HG02870 (cell line): Measurements from ENCODE around the gene PFN4.
"Not testable (repeated sequence)": the region's sequence is repeated elsewhere in the genome, so short reads cannot be mapped to it uniquely, and the experiment has no call there.

ENCODE experiments used
- ATAC-seq: cut with Tn5 transposase; IDR thresholded peaks from one replicate; pipeline ENCODE4 v1.9.1; 2021; ENCODE audit warnings: mild to moderate bottlenecking, moderate library complexity; ENCODE audit not compliant: unreplicated experiment

PFN4 gene

DNA sequence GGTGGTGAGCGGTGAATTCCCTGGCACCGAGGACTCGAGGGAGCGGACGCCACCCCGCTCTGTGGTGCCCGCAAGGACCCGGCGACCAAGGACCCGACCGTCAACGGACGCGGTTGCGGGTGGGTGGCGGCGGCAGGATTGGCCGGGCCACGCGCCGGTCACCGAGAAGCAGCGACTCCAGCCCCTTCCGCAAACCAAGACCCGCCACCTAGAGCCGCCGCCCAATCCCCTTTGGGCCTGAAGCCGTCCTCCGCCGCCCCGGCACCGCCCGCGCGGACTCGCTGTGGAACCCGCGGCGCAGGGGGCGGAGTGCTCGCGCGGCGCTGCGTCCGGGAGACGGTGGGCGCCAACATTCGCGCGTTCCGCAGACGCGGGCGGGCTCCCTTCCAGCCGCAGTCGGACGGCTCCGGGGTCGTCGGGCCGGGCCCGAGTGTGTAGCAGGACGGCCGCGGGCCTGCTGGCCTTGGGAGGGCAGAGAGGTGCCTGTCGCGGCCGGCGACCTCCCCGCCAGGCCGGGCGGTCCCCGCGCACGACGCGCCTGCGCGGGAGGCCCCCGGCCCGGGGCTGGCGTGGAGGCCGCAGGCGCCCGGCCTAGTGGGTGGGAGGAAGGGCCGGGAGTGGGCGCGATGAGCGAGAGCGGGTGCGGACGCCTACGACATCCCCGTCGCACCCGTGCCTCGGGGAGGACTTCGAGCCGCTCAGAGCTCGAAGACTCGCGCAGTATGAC lies at the start of gene PFN4, which contains the start of gene FAM228B:
PFN4 (minus strand) TSS at position 140 of the 727 bp plus-strand sequence. CDS start 799 bp downstream, outside the sequence.
FAM228B (plus strand) TSS at position 275 of the 727 bp plus-strand sequence. CDS start 893 bp downstream, outside the sequence.
- ATAC-seq, result peak; percentile 88

GRCh38 chr2:24169023-24169422 lies 45.9 kb upstream of the PFN4 start:
- ATAC-seq, result no peak

- ATAC-seq, result peak; percentile 77
Measured at GRCh38 chr2:24164416-24164973, 41.4 kb upstream of the PFN4 start.

DNA sequence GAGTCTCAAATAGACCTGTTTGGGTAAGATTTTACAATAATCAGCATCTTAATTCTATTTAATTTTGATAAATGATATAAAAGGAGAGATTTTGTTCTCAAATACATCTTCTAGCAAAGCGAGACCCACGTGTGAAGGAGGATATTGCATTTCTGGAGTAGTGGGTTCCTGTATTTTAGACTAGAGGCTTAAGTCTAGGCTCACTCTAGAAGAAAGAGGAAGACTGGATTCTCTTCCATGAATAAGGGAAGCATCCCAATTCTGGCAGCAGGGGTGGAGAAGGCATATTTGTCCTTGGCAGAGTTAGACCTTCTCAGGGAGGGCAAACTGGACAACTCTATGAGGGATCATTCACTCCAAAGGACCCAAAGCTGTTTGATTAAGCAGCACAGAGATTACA lies 40.5 kb upstream of the PFN4 start:
- ATAC-seq, result no peak

- ATAC-seq, result no peak
Measured at GRCh38 chr2:24163186-24163585, 40.1 kb upstream of the PFN4 start.

- no peak for ATAC-seq
Measured at GRCh38 chr2:24162494-24162893, 39.4 kb upstream of the PFN4 start.

GRCh38 chr2:24160761-24161160 lies 37.6 kb upstream of the PFN4 start:
- no peak for ATAC-seq

DNA sequence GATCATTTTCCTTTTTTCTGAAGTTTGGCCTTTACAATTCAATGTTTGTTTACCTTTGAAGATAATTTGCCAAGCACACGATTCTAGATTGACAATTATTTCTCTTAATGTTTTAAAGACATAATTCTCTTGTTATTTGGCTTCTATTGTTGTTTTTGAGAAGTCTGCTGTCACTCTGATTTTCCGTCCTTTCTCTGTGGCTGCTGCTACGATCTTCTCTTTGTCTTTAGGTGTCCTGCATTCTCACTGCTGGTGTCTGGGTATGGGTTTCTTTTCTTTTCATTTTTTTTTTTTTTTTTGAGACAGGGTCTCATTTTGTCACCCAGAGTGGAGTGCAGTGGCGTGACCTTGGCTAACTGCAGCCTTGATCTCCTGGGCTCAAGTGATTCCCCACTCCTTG lies 36.6 kb upstream of the PFN4 start:
- no peak for ATAC-seq

DNA sequence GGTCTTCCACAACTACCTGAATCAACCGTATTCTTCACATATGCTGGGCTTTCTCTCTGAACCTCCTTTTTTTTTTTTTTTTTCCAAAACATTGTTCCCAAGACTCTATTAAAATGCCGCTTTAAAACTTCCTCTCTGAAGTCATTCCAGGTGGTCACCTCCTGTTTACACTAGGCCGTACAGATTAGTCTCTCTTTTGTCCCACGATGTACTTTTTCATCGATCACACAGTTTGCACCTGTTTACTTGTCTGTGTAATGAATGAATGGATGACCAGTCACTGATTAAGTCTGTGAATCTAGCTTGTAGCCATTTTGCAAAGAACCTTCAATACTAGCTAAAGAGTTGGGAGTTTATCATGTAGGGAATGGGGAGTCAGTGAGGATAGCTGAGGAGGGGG lies 35.0 kb upstream of the PFN4 start:
- ATAC-seq, result no peak

GRCh38 chr2:24153478-24153877 lies 30.3 kb upstream of the PFN4 start:
- ATAC-seq, result no peak

- ATAC-seq, result no peak
Measured at GRCh38 chr2:24152413-24153197, 29.5 kb upstream of the PFN4 start.

GRCh38 chr2:24147364-24147763 lies 24.2 kb upstream of the PFN4 start:
- no peak for ATAC-seq

- not testable (repeated sequence) for ATAC-seq
Measured at GRCh38 chr2:24140305-24140704, 17.2 kb upstream of the PFN4 start.

DNA sequence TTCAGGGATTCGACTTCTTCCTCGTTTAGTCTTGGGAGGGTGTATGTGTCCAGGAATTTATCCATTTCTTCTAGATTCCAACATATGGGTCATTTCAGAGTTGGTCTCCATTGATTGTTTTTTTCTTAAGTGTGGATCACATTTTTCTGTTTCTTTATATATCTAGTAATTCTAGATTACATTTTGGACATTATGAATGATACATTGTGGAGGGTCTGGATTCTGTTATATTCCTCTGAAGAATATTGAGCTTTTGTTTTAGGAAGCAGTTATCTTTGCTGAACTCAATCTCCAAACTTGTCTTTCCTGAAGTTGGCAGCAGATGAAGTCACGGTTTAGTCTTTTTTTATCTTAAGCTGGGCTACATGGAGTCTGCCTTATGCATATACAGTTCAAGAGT lies 9.4 kb upstream of the PFN4 start:
- no peak for ATAC-seq

GRCh38 chr2:24125956-24126355 lies 2.8 kb upstream of the PFN4 start:
- no peak for ATAC-seq

- ATAC-seq, result peak; percentile 1
Measured at GRCh38 chr2:24123922-24124580, 917 bp upstream of the PFN4 start.

GRCh38 chr2:24122366-24123194 lies 554 bp downstream of the PFN4 start:
- ATAC-seq, result no peak

- no peak for ATAC-seq
Measured at GRCh38 chr2:24121469-24121868, 1.7 kb downstream of the PFN4 start.

DNA sequence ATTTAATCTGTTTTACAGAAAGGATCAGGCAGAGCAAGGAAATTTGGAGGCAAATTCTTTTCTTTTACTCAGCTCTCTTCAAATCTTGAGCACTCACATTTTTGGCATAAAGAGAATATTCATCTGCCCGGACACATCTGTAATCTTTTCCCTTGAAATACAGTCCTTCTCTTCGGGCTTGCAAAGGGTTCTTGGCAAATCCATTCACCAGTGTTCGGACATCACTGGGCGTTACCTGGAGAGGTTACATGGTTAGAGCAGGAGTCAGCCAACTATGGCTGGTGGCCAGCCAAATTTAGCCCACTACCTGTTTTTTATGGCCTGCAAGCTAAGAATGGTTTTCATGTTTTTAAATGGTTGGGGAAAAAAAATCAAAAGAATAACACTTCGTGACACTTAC lies 2.1 kb downstream of the PFN4 start:
- no peak for ATAC-seq

DNA sequence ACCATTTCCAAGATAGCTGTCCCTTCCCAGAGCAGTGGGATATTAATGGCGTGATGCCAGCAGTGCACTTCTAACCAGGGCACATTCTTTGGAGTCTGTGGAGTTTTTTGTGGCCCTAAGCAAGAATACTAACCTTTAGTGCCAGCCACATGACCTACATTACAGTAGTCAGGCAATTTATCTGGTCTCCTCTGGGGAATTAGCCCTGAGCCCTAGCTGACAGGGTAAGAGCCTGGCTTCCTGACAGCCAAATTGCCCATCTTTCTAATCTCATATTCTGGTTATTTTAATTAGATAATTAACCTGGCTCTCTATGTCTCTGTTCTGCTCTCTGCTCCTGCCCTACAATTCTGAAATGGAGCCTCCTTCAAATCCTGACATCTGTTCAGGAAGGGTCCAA lies 5.2 kb downstream of the PFN4 start:
- ATAC-seq, result no peak
